ENCODE measurements around the gene DHX38.

DHX38 gene

GRCh38 chr16:72083778-72084404 lies 9.8 kb upstream of the DHX38 start:
- Histone ChIP-seq H3K27me3 (replicated peaks in 2 of 5; ENCODE audit: control insufficient read depth in 4 of 5, insufficient read depth in 5 of 5, low read length in 4 of 5) (no peaks in the 10 kb centered on the region), H3K9me3 (ENCODE audit: control extremely low read depth in 1 of 5, control insufficient read depth in 4 of 5, insufficient read depth in 2 of 5, low read depth in 1 of 5, low read length in 4 of 5) (peaks cover 2 to 16% (median 11%) of the 10 kb centered on the region in 5 experiments), H3K4me1 (ENCODE audit: control extremely low read depth in 1 of 4, control insufficient read depth in 4 of 4, insufficient read depth in 4 of 4, low read length in 3 of 4) (no peaks in the 10 kb centered on the region), H3K4me3 (ENCODE audit: control insufficient read depth in 1 of 7, extremely low read depth in 1 of 7, insufficient read depth in 4 of 7, low read depth in 2 of 7, low read length in 6 of 7) (no peak overlapping the region), H3K27ac (ENCODE audit: insufficient read depth in 1 of 2, low read depth in 1 of 2, low read length in 2 of 2, poor library complexity in 1 of 2, severe bottlenecking in 2 of 2) (no peak overlapping the region), H3K36me3 (ENCODE audit: control insufficient read depth in 4 of 4, insufficient read depth in 4 of 4, low read length in 3 of 4) (peaks cover 20 to 40% (median 30%) of the 10 kb centered on the region in 4 experiments)
- DNase-seq, result no peak
- WGBS (ENCODE audit: insufficient coverage), result 72% methylated on average over 3 of the region's 3 CpGs
- ChIA-PET CTCF (interaction anchor here (0.8 to 1.2 kb wide), 3 partner anchors 8 to 17 kb away, joined by 3 to 4 read pairs (median 3); no protein-coding TSS in a partner anchor), POLR2A (no interaction called here)

- no peak overlapping the region for H3K27ac ChIP-seq (ENCODE audit: insufficient read depth in 1 of 2, low read depth in 1 of 2, low read length in 2 of 2, poor library complexity in 1 of 2, severe bottlenecking in 2 of 2)
- CTCF ChIA-PET, result no interaction called here
- H3K36me3 ChIP-seq (ENCODE audit: control insufficient read depth in 4 of 4, insufficient read depth in 4 of 4, low read length in 3 of 4), result peaks cover 20 to 45% (median 34%) of the 10 kb centered on the region in 4 experiments
- POLR2A ChIA-PET, result no interaction called here
- DNase-seq, result no peak
- H3K4me3 ChIP-seq (ENCODE audit: control insufficient read depth in 1 of 7, extremely low read depth in 1 of 7, insufficient read depth in 4 of 7, low read depth in 2 of 7, low read length in 6 of 7), result no peak overlapping the region
- peaks cover 2 to 16% (median 11%) of the 10 kb centered on the region in 5 experiments for H3K9me3 ChIP-seq (ENCODE audit: control extremely low read depth in 1 of 5, control insufficient read depth in 4 of 5, insufficient read depth in 2 of 5, low read depth in 1 of 5, low read length in 4 of 5)
- 98% methylated on average over 9 of the region's 10 CpGs for WGBS (ENCODE audit: insufficient coverage)
- H3K27me3 ChIP-seq (replicated peaks in 2 of 5; ENCODE audit: control insufficient read depth in 4 of 5, insufficient read depth in 5 of 5, low read length in 4 of 5), result no peaks in the 10 kb centered on the region
- H3K4me1 ChIP-seq (ENCODE audit: control extremely low read depth in 1 of 4, control insufficient read depth in 4 of 4, insufficient read depth in 4 of 4, low read length in 3 of 4), result no peaks in the 10 kb centered on the region
Measured at GRCh38 chr16:72084445-72084844, 9.2 kb upstream of the DHX38 start.

GRCh38 chr16:72085002-72085401 lies 8.6 kb upstream of the DHX38 start:
- CTCF ChIA-PET, result no interaction called here

GRCh38 chr16:72091217-72091616 lies 2.4 kb upstream of the DHX38 start:
- Histone ChIP-seq H3K27me3 (replicated peaks in 2 of 5; ENCODE audit: control insufficient read depth in 4 of 5, insufficient read depth in 5 of 5, low read length in 4 of 5) (no peaks in the 10 kb centered on the region), H3K36me3 (ENCODE audit: control insufficient read depth in 4 of 4, insufficient read depth in 4 of 4, low read length in 3 of 4) (peaks cover 11 to 44% (median 28%) of the 10 kb centered on the region in 4 experiments), H3K4me1 (ENCODE audit: control extremely low read depth in 1 of 4, control insufficient read depth in 4 of 4, insufficient read depth in 4 of 4, low read length in 3 of 4) (peaks cover 12 to 26% (median 20%) of the 10 kb centered on the region in 4 experiments), H3K9me3 (ENCODE audit: control extremely low read depth in 1 of 5, control insufficient read depth in 4 of 5, insufficient read depth in 2 of 5, low read depth in 1 of 5, low read length in 4 of 5) (no peaks in the 10 kb centered on the region), H3K4me3 (ENCODE audit: control insufficient read depth in 1 of 7, extremely low read depth in 1 of 7, insufficient read depth in 4 of 7, low read depth in 2 of 7, low read length in 6 of 7) (no peak overlapping the region), H3K27ac (ENCODE audit: insufficient read depth in 1 of 2, low read depth in 1 of 2, low read length in 2 of 2, poor library complexity in 1 of 2, severe bottlenecking in 2 of 2) (no peak overlapping the region)
- WGBS (ENCODE audit: insufficient coverage), result 83% methylated on average over 1 of the region's 3 CpGs
- ChIA-PET POLR2A (no interaction called here), CTCF (no interaction called here)
- DNase-seq, result no peak

More at GRCh38 chr16:72085002-72085401, 8.6 kb upstream of the DHX38 start:
- H3K27me3 ChIP-seq (replicated peaks in 2 of 5; ENCODE audit: control insufficient read depth in 4 of 5, insufficient read depth in 5 of 5, low read length in 4 of 5), result no peaks in the 10 kb centered on the region
- H3K9me3 ChIP-seq (ENCODE audit: control extremely low read depth in 1 of 5, control insufficient read depth in 4 of 5, insufficient read depth in 2 of 5, low read depth in 1 of 5, low read length in 4 of 5), result peaks cover 2 to 16% (median 11%) of the 10 kb centered on the region in 5 experiments
- WGBS (ENCODE audit: insufficient coverage), result 100% methylated on average over 1 of the region's 2 CpGs
- H3K4me1 ChIP-seq (ENCODE audit: control extremely low read depth in 1 of 4, control insufficient read depth in 4 of 4, insufficient read depth in 4 of 4, low read length in 3 of 4), result no peaks in the 10 kb centered on the region
- no peak for DNase-seq
- peaks cover 23 to 51% (median 39%) of the 10 kb centered on the region in 4 experiments for H3K36me3 ChIP-seq (ENCODE audit: control insufficient read depth in 4 of 4, insufficient read depth in 4 of 4, low read length in 3 of 4)
- no peak overlapping the region for H3K4me3 ChIP-seq (ENCODE audit: control insufficient read depth in 1 of 7, extremely low read depth in 1 of 7, insufficient read depth in 4 of 7, low read depth in 2 of 7, low read length in 6 of 7)
- no peak overlapping the region for H3K27ac ChIP-seq (ENCODE audit: insufficient read depth in 1 of 2, low read depth in 1 of 2, low read length in 2 of 2, poor library complexity in 1 of 2, severe bottlenecking in 2 of 2)
- POLR2A ChIA-PET, result no interaction called here

- WGBS (ENCODE audit: insufficient coverage), result 0% methylated on average over 15 of the region's 22 CpGs
- Histone ChIP-seq H3K4me3 (ENCODE audit: control insufficient read depth in 1 of 7, extremely low read depth in 1 of 7, insufficient read depth in 4 of 7, low read depth in 2 of 7, low read length in 6 of 7) (peak overlapping the region; percentile 80 to 99 (median 94)), H3K9me3 (ENCODE audit: control extremely low read depth in 1 of 5, control insufficient read depth in 4 of 5, insufficient read depth in 2 of 5, low read depth in 1 of 5, low read length in 4 of 5) (no peaks in the 10 kb centered on the region), H3K27me3 (replicated peaks in 2 of 5; ENCODE audit: control insufficient read depth in 4 of 5, insufficient read depth in 5 of 5, low read length in 4 of 5) (no peaks in the 10 kb centered on the region), H3K4me1 (ENCODE audit: control extremely low read depth in 1 of 4, control insufficient read depth in 4 of 4, insufficient read depth in 4 of 4, low read length in 3 of 4) (peaks cover 12 to 26% (median 20%) of the 10 kb centered on the region in 4 experiments), H3K27ac (ENCODE audit: insufficient read depth in 1 of 2, low read depth in 1 of 2, low read length in 2 of 2, poor library complexity in 1 of 2, severe bottlenecking in 2 of 2) (peak overlapping the region; percentile 92 to 97), H3K36me3 (ENCODE audit: control insufficient read depth in 4 of 4, insufficient read depth in 4 of 4, low read length in 3 of 4) (peaks cover 15 to 47% (median 35%) of the 10 kb centered on the region in 4 experiments)
- ChIA-PET CTCF (interaction anchor here (1.3 to 1.5 kb wide), 2 partner anchors 10 to 26 kb away, joined by 3 to 6 read pairs; no protein-coding TSS in a partner anchor), POLR2A (interaction anchor here (0.8 kb wide), 1 partner anchor 1033 kb away, joined by 3 read pairs; no protein-coding TSS in a partner anchor)
- DNase-seq, result peak in 2 of 3 donors; percentile 3 to 5
Measured at GRCh38 chr16:72092832-72093447, 707 bp upstream of the DHX38 start.

- Histone ChIP-seq H3K4me3 (ENCODE audit: control insufficient read depth in 1 of 7, extremely low read depth in 1 of 7, insufficient read depth in 4 of 7, low read depth in 2 of 7, low read length in 6 of 7) (peak overlapping the region; percentile 80 to 99 (median 94)), H3K27ac (ENCODE audit: insufficient read depth in 1 of 2, low read depth in 1 of 2, low read length in 2 of 2, poor library complexity in 1 of 2, severe bottlenecking in 2 of 2) (peak overlapping the region; percentile 92 to 97), H3K9me3 (ENCODE audit: control extremely low read depth in 1 of 5, control insufficient read depth in 4 of 5, insufficient read depth in 2 of 5, low read depth in 1 of 5, low read length in 4 of 5) (no peaks in the 10 kb centered on the region), H3K27me3 (replicated peaks in 2 of 5; ENCODE audit: control insufficient read depth in 4 of 5, insufficient read depth in 5 of 5, low read length in 4 of 5) (no peaks in the 10 kb centered on the region), H3K4me1 (ENCODE audit: control extremely low read depth in 1 of 4, control insufficient read depth in 4 of 4, insufficient read depth in 4 of 4, low read length in 3 of 4) (peaks cover 12 to 26% (median 20%) of the 10 kb centered on the region in 4 experiments), H3K36me3 (ENCODE audit: control insufficient read depth in 4 of 4, insufficient read depth in 4 of 4, low read length in 3 of 4) (peaks cover 13 to 48% (median 39%) of the 10 kb centered on the region in 4 experiments)
- WGBS (ENCODE audit: insufficient coverage), result 5% methylated on average over 11 of the region's 11 CpGs
- DNase-seq, result peak; percentile 12 to 45 (median 30)
- ChIA-PET CTCF (interaction anchor here (0.9 kb wide), 1 partner anchor 27 kb away, joined by 3 read pairs; no protein-coding TSS in a partner anchor), POLR2A (no interaction called here)
Measured at GRCh38 chr16:72094266-72094610, 591 bp downstream of the DHX38 start.

- Histone ChIP-seq H3K9me3 (ENCODE audit: control extremely low read depth in 1 of 5, control insufficient read depth in 4 of 5, insufficient read depth in 2 of 5, low read depth in 1 of 5, low read length in 4 of 5) (no peaks in the 10 kb centered on the region), H3K36me3 (ENCODE audit: control insufficient read depth in 4 of 4, insufficient read depth in 4 of 4, low read length in 3 of 4) (peaks cover 25 to 80% (median 70%) of the 10 kb centered on the region in 4 experiments), H3K4me1 (ENCODE audit: control extremely low read depth in 1 of 4, control insufficient read depth in 4 of 4, insufficient read depth in 4 of 4, low read length in 3 of 4) (peaks cover 6 to 15% (median 10%) of the 10 kb centered on the region in 4 experiments), H3K27me3 (replicated peaks in 2 of 5; ENCODE audit: control insufficient read depth in 4 of 5, insufficient read depth in 5 of 5, low read length in 4 of 5) (no peaks in the 10 kb centered on the region), H3K4me3 (ENCODE audit: control insufficient read depth in 1 of 7, extremely low read depth in 1 of 7, insufficient read depth in 4 of 7, low read depth in 2 of 7, low read length in 6 of 7) (no peak overlapping the region), H3K27ac (ENCODE audit: insufficient read depth in 1 of 2, low read depth in 1 of 2, low read length in 2 of 2, poor library complexity in 1 of 2, severe bottlenecking in 2 of 2) (no peak overlapping the region)
- POLR2A ChIA-PET, result no interaction called here
- DNase-seq, result no peak
- 93% methylated on average over 14 of the region's 15 CpGs for WGBS (ENCODE audit: insufficient coverage)
- CTCF ChIA-PET, result interaction anchor here (1.5 to 5.5 kb wide), 2 partner anchors 31 to 34 kb away, joined by 3 to 33 read pairs; no protein-coding TSS in a partner anchor
Measured at GRCh38 chr16:72098936-72099335, 5.3 kb downstream of the DHX38 start.
